DMS53 treated with DMSO at 0.1 percent for 48 hours (cell line): ENCODE results near the gene NEU4.
"Not testable (repeated sequence)": the region's sequence is repeated elsewhere in the genome, so short reads cannot be mapped to it uniquely, and the experiment has no call there.

Experiments
- DNase-seq: peaks from one replicate; lab custom pipeline; 2025; ENCODE audit not compliant: unreplicated experiment; lab: John Stamatoyannopoulos, UW

NEU4 gene

GRCh38 chr2:241774419-241775222 is 34.4 kb upstream of the NEU4 start:
- DNase-seq, result no peak

GRCh38 chr2:241775223-241776177 is 33.5 kb upstream of the NEU4 start:
- no peak for DNase-seq

GRCh38 chr2:241776336-241777169 is 32.4 kb upstream of the NEU4 start, which contains the start of gene GAL3ST2:
GAL3ST2 (plus strand) TSS chr2:241776822; CDS start chr2:241776956, 134 bp downstream.
- no peak for DNase-seq

- DNase-seq, result no peak
Measured at GRCh38 chr2:241777170-241777685, 31.8 kb upstream of the NEU4 start.

GRCh38 chr2:241777686-241778627 is 31.0 kb upstream of the NEU4 start:
- no peak for DNase-seq

GRCh38 chr2:241780939-241781569 is 27.9 kb upstream of the NEU4 start:
- DNase-seq, result no peak

GRCh38 chr2:241782053-241782452 is 26.9 kb upstream of the NEU4 start:
- DNase-seq, result not testable (repeated sequence)

GRCh38 chr2:241788135-241788534 is 20.9 kb upstream of the NEU4 start:
- DNase-seq, result no peak

GRCh38 chr2:241788572-241788971 is 20.4 kb upstream of the NEU4 start:
- DNase-seq, result no peak

- not testable (repeated sequence) for DNase-seq
Measured at GRCh38 chr2:241791385-241791784, 17.6 kb upstream of the NEU4 start.

- no peak for DNase-seq
Measured at GRCh38 chr2:241793385-241793784, 15.6 kb upstream of the NEU4 start.

GRCh38 chr2:241794250-241794823 is 14.7 kb upstream of the NEU4 start:
- no peak for DNase-seq

- DNase-seq, result no peak
Measured at GRCh38 chr2:241795021-241795999, 13.7 kb upstream of the NEU4 start.

GRCh38 chr2:241796209-241796608 is 12.8 kb upstream of the NEU4 start:
- DNase-seq, result no peak

GRCh38 chr2:241796610-241797138 is 12.3 kb upstream of the NEU4 start:
- DNase-seq, result no peak

- no peak for DNase-seq
Measured at GRCh38 chr2:241797441-241798080, 11.4 kb upstream of the NEU4 start.
